Fibroblast of lung (primary cell): Measurements from ENCODE around the gene CDK2AP2.

Experiments used
- EZH2 ChIP-seq: IDR thresholded peaks from 2 replicates; pipeline ENCODE4 v1.5.1; 2012; ENCODE audit warnings: low read length, control low read depth, mild to moderate bottlenecking; ENCODE audit errors: missing control alignments
- TF ChIP-seq, protein P1 (sequence below), 2 donors: IDR thresholded peaks in 1 of 2; conservative IDR thresholded peaks in 1 of 2; 1 replicate in 1 of 2; 2 replicates in 1 of 2; pipeline ENCODE4 v1.5.1; 2011 to 2012; ENCODE audit warnings: low read length in 2 of 2, control low read depth in 1 of 2, inconsistent platforms in 1 of 2, low read depth in 1 of 2, mild to moderate bottlenecking in 1 of 2

DNA sequence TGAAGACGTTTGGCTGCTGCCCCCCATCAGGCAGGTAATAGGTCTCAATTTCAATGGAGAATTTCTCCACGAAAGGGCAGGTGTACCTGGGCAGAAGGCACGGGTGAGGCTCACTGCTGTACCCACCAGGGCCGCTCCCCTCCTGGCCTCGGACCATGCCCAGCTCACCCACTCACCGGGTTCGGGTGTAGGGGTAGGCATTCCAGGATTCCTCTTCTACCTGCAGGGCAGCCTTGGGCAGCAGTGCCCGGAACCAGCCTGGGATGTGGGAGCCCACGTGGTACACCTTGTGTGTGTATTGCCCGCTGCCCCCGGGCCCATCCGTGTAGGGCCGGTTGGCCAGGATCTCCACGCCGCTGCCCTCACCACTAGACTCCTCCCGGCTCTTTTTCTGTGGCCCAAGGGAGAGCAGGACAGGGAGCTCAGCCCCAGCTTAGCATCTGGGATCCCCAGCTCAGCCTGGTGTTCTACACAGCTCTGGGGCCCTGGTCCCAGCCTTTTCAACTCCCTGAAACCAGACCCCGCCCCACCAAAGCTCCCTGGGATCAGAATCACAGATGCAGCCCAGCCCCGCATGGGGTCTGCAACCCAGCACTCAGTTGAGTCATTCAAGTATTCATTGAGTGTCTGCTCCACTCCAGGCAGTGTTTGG, 5.5 kb downstream of the CDK2AP2 start:
- TF ChIP-seq, protein P1, sequence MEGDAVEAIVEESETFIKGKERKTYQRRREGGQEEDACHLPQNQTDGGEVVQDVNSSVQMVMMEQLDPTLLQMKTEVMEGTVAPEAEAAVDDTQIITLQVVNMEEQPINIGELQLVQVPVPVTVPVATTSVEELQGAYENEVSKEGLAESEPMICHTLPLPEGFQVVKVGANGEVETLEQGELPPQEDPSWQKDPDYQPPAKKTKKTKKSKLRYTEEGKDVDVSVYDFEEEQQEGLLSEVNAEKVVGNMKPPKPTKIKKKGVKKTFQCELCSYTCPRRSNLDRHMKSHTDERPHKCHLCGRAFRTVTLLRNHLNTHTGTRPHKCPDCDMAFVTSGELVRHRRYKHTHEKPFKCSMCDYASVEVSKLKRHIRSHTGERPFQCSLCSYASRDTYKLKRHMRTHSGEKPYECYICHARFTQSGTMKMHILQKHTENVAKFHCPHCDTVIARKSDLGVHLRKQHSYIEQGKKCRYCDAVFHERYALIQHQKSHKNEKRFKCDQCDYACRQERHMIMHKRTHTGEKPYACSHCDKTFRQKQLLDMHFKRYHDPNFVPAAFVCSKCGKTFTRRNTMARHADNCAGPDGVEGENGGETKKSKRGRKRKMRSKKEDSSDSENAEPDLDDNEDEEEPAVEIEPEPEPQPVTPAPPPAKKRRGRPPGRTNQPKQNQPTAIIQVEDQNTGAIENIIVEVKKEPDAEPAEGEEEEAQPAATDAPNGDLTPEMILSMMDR (conservative IDR thresholded peaks at IDR 0.05 in 1 of 2, IDR thresholded peaks at IDR 0.05 in 1 of 2; ENCODE audit: low read depth in 1 of 2, low read length in 2 of 2): no peak
- no peak for TF ChIP-seq EZH2
